HEK293T (cell line): ENCODE results near the gene PRDM16.

ENCODE experiments used
- CTCF ChIA-PET: fragments of 350-600 bp; formaldehyde crosslinking; extraction: SDS; loops from one replicate; lab custom pipeline; 2021; ENCODE audit warnings: antibody characterized with exemption, inconsistent platforms; lab: Yijun Ruan, JAX
- POLR2A ChIA-PET: fragments of 350-600 bp; formaldehyde crosslinking; extraction: SDS; loops from one replicate; lab custom pipeline; 2020; ENCODE audit warnings: antibody characterized with exemption, inconsistent platforms; lab: Yijun Ruan, JAX
- DNase-seq: peaks from one replicate; pipeline ENCODE4 v3.0.0; 2012; ENCODE audit warnings: mixed read lengths; ENCODE audit errors: extremely low spot score
- ARNT ChIP-seq: fragments of 450-650 bp; IDR thresholded peaks from 2 replicates; pipeline ENCODE4 v1.6.1; 2017; ENCODE audit warnings: mild to moderate bottlenecking
- BHLHE40 ChIP-seq: fragments of 450-650 bp; IDR thresholded peaks from 2 replicates; pipeline ENCODE4 v1.6.1; 2016; ENCODE audit warnings: mild to moderate bottlenecking, moderate library complexity, borderline replicate concordance
- CTBP1 ChIP-seq: fragments of 450-650 bp; IDR thresholded peaks from 2 replicates; pipeline ENCODE4 v1.6.1; 2016; ENCODE audit warnings: borderline replicate concordance
- ELF4 ChIP-seq: fragments of 450-650 bp; IDR thresholded peaks from 2 replicates; pipeline ENCODE4 v1.6.1; 2017; ENCODE audit warnings: antibody characterized with exemption
- FOXA1 ChIP-seq: fragments of 450-650 bp; IDR thresholded peaks from 2 replicates; pipeline ENCODE4 v1.6.1; 2016; ENCODE audit warnings: mild to moderate bottlenecking
- FOXK2 ChIP-seq: fragments of 450-650 bp; IDR thresholded peaks from 2 replicates; pipeline ENCODE4 v1.6.1; 2016; ENCODE audit warnings: mild to moderate bottlenecking
- FOXM1 ChIP-seq: fragments of 450-650 bp; IDR thresholded peaks from 2 replicates; pipeline ENCODE4 v1.6.1; 2017; ENCODE audit warnings: mild to moderate bottlenecking, borderline replicate concordance
- HDGF ChIP-seq: fragments of 450-650 bp; IDR thresholded peaks from 2 replicates; pipeline ENCODE4 v1.6.1; 2017; ENCODE audit warnings: antibody characterized with exemption, borderline replicate concordance
- L3MBTL2 ChIP-seq: fragments of 450-650 bp; conservative IDR thresholded peaks from 2 replicates; pipeline ENCODE4 v1.6.1; 2016; ENCODE audit warnings: mild to moderate bottlenecking
- LEF1 ChIP-seq: fragments of 450-650 bp; IDR thresholded peaks from 2 replicates; pipeline ENCODE4 v1.6.1; 2017; ENCODE audit warnings: mild to moderate bottlenecking, borderline replicate concordance
- NFRKB ChIP-seq: fragments of 450-650 bp; IDR thresholded peaks from 2 replicates; pipeline ENCODE4 v1.6.1; 2016; ENCODE audit warnings: mild to moderate bottlenecking, moderate library complexity
- PKNOX1 ChIP-seq: fragments of 450-650 bp; IDR thresholded peaks from 2 replicates; pipeline ENCODE4 v1.6.1; 2016
- SP1 ChIP-seq: fragments of 450-650 bp; IDR thresholded peaks from 2 replicates; pipeline ENCODE4 v1.6.1; 2017
- SUZ12 ChIP-seq: fragments of 450-650 bp; IDR thresholded peaks from 2 replicates; pipeline ENCODE4 v1.6.1; 2016; ENCODE audit warnings: mild to moderate bottlenecking
- TARDBP ChIP-seq: fragments of 450-650 bp; IDR thresholded peaks from 2 replicates; pipeline ENCODE4 v1.6.1; 2016
- ZNF384 ChIP-seq: fragments of 450-650 bp; IDR thresholded peaks from 2 replicates; pipeline ENCODE4 v1.6.1; 2016

Gene PRDM16

GRCh38 chr1:3444298-3444697 is 375.3 kb downstream of the PRDM16 start:
- DNase-seq, result no peak
- CTCF ChIA-PET, result interaction anchor here (2.8 kb wide), 1 partner anchor 9 kb away, joined by 13 read pairs; no protein-coding TSS in a partner anchor
- POLR2A ChIA-PET, result no interaction called here
- TF ChIP-seq FOXK2 (no peak), BHLHE40 (no peak), SP1 (no peak)

DNA sequence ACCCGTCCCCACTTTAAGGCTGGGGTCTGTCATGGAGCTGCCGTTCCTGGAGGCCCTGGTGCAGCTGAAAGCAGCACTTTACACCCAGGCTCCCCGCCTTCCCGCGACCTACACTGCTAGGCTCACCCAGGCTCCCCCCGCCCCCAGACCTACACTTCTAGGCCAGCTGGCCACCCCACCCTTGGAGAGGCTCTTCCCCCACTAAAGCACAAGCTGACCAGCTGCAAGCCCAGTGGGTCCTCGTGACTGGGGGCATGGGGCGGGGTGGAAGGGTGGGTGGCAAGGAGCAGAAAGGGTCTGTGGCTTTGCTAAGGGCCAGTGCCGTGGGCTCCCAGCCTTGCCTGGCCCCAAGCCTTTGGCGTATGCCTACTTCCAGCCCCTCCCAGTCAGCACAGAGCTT is 375.7 kb downstream of the PRDM16 start:
- CTCF ChIA-PET, result no interaction called here
- POLR2A ChIA-PET, result no interaction called here
- TF ChIP-seq TARDBP (no peak), HDGF (no peak), SP1 (no peak), ELF4 (no peak), CTBP1 (no peak), ZNF384 (no peak), NFRKB (no peak), L3MBTL2 (no peak), ARNT (no peak), BHLHE40 (no peak), FOXK2 (no peak), FOXA1 (no peak), SUZ12 (no peak), FOXM1 (no peak), PKNOX1 (no peak), LEF1 (no peak)
- no peak for DNase-seq

DNA sequence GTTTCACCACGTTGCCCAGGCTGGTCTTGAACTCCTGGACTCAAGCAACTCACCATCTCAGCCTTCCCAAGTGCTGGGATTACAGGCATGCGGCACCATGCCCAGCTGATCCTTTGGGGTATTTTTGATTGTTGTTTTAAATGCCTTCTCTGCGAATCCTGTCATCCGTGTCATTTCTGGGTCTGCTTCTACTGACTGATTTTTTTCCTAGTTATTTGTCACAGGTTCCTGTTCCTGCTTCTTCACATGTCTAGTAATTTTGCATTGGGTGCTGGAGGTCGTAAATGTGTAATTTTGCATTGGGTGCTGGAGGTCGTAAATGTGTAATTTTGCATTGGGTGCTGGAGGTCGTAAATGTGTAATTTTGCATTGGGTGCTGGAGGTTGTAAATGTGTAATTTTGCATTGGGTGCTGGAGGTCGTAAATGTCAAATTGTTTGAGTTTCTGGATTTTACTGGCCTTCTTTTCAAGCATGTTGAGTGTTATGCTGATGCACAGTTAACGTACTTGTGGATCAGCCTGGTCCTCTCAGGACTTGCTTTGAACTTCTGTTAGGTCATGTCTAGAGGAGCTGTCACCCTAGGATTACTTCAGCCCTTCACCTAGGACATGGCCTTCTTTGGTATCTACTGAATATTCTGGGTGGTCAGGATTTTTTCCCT is 381.3 kb downstream of the PRDM16 start:
- DNase-seq, result no peak
- TF ChIP-seq FOXM1 (no peak), ARNT (no peak), LEF1 (no peak)
- ChIA-PET CTCF (no interaction called here), POLR2A (no interaction called here)

DNA sequence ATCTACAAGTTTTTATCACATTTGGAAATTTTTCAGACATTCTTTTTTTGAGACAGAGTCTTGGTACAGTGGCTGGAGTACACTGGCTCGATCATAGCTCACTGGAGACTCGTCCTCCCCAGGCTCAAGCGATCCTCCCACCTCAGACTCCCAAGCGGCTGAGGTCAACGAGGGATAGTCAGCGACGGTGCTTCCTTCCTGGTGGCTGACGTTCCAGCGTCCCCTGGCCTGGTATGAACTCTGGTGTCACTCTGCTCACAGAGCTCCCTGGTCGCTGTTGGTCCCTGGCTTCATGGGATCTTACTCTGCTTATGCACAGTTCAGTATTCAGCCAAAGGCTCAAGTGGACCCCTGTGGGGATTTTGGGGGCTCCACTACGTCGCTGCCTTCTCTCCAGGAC is 382.0 kb downstream of the PRDM16 start:
- CTCF ChIA-PET, result no interaction called here

DNA sequence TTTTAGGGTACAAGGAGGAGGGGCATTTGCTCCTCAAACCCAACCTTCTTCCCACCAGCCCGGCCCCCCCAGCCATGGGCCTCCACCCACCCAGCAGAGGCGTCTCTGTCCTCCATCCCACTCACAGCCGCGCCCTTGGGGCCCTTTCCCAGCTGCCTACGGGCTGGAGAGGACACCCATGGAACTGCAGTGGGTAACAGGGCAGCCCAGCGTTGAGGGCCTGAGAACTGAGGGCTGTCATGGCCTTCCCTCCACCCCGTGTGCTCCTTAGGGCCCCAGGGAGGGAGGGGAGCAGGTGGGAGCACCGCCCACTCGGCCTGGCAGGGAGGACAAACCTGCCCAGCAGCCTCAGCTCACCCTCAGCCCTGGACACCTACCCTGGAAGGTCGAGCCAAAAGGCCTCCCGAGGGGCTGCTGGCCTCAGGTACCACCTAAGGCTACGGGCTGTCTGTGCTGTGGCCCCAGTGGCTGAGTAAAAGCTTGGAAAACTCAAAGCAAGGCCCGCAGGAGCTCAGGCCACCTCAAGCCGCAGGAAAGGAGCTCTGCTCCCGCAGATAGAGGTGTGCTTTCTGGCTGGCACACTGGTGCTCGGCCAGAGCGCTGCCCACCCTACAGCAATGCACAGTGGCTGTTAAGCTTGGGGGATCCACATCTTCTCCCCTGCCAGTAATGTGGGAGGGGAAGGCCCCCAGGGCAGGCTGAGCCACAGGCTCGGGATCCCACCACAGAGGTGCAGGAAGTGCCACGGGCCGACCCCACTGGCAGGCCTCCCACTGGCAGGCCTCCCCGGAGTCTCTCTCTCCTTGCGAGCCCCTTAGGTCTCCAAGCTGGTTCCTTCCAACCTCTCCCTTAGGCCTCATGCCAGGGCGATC is 383.2 kb downstream of the PRDM16 start:
- DNase-seq, result no peak
- ChIA-PET CTCF (interaction anchor here (0.6 to 2.2 kb wide), 19 partner anchors 9 to 253 kb away, joined by 3 to 26 read pairs (median 7); no protein-coding TSS in a partner anchor), POLR2A (interaction anchor here (0.7 to 0.9 kb wide), 2 partner anchors 19 to 30 kb away, joined by 3 read pairs; no protein-coding TSS in a partner anchor)
- TF ChIP-seq FOXK2 (no peak), LEF1 (no peak), FOXA1 (no peak), ELF4 (no peak), BHLHE40 (no peak), SUZ12 (no peak), L3MBTL2 (no peak), HDGF (no peak), PKNOX1 (no peak), ZNF384 (no peak), ARNT (no peak), FOXM1 (no peak)

More for the DNA sequence above, 382.0 kb downstream of the PRDM16 start:
- no peak for DNase-seq
- no peak for TF ChIP-seq FOXM1
- no peak for TF ChIP-seq TARDBP
- no peak for TF ChIP-seq LEF1
- TF ChIP-seq FOXA1, result no peak
- TF ChIP-seq PKNOX1, result no peak
- no peak for TF ChIP-seq ARNT
- no peak for TF ChIP-seq ELF4
- TF ChIP-seq NFRKB, result no peak
- TF ChIP-seq SUZ12, result no peak
- no peak for TF ChIP-seq CTBP1
- no peak for TF ChIP-seq L3MBTL2
- no peak for TF ChIP-seq ZNF384
- no peak for TF ChIP-seq BHLHE40
- no peak for TF ChIP-seq HDGF
- no peak for TF ChIP-seq FOXK2
- POLR2A ChIA-PET, result no interaction called here

DNA sequence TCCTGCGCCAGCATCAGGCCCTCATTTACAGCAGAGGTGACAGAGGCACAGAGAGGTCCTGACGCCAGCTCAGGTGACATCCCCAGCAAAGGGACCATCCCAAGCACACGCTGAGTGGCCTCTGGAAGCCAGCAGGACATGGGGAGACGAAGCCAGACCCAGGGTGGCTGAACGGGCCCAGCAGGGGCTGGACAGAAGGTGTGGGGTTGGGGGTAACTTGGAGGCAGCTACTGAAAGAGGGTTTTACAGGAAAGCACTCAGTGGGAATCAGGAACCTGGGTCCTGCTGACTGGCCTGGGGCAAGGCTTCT is 383.8 kb downstream of the PRDM16 start:
- ChIA-PET POLR2A (interaction anchor here (0.7 to 0.9 kb wide), 3 partner anchors 10 to 29 kb away, joined by 3 to 4 read pairs (median 3); no protein-coding TSS in a partner anchor), CTCF (interaction anchor here (0.6 to 2.2 kb wide), 20 partner anchors 10 to 253 kb away, joined by 3 to 26 read pairs (median 6); no protein-coding TSS in a partner anchor)
- DNase-seq, result no peak
- TF ChIP-seq FOXK2 (no peak), SP1 (no peak), NFRKB (no peak), TARDBP (no peak), FOXM1 (no peak), ARNT (no peak), HDGF (no peak), ELF4 (no peak), FOXA1 (no peak), SUZ12 (no peak), L3MBTL2 (no peak), BHLHE40 (no peak), LEF1 (no peak), ZNF384 (no peak), CTBP1 (no peak), PKNOX1 (no peak)
